Caco-2 (cell line): Measurements from ENCODE around the gene RAI1. TPM values are rescaled to one million over a fixed set of nuclear protein-coding genes. Genes with fewer than 3 reads are reported as not detected.

Experiments
- BruUV-seq: library from RNA; stranded (reverse); fragments of 400-500 nt; replicated peaks from 2 replicates; lab custom pipeline; 2021; lab: Mats Ljungman, UMichigan
- CTCF ChIA-PET: fragments of 300-600 bp; sonication (Branson Sonifier 250); formaldehyde crosslinking; loops from one replicate; lab custom pipeline; 2022; ENCODE audit warnings: antibody characterized with exemption; lab: Charles Lee
- POLR2A ChIA-PET: fragments of 300-600 bp; sonication (Branson Sonifier 250); formaldehyde crosslinking; loops from one replicate; lab custom pipeline; 2022; ENCODE audit warnings: antibody characterized with exemption; lab: Charles Lee
- DNase-seq, 2 experiments: peaks; one replicate each; pipeline versions ENCODE4 v3.0.0 to v3.0.0-alpha.2; 2020 to 2022
- H3K27me3 ChIP-seq: replicated peaks from 2 replicates; pipeline ENCODE4 v1.6.0; 2011; ENCODE audit warnings: low read length; ENCODE audit not compliant: control insufficient read depth, insufficient read depth
- H3K36me3 ChIP-seq: 2 replicates; pipeline ENCODE4 v1.5.1; 2011; ENCODE audit warnings: low read length; ENCODE audit not compliant: control insufficient read depth, insufficient read depth
- H3K4me1 ChIP-seq: fragments of 250-450 bp; sonication (Bioruptor Pico); 2 replicates; pipeline ENCODE4 v1.5.1; 2020; ENCODE audit warnings: mild to moderate bottlenecking
- H3K4me3 ChIP-seq: 2 replicates; pipeline ENCODE4 v1.5.1; 2011; ENCODE audit warnings: low read depth, mild to moderate bottlenecking, control low read depth, low read length
- H3K9me3 ChIP-seq: fragments of 250-450 bp; sonication (Bioruptor Pico); 2 replicates; pipeline ENCODE4 v1.5.1; 2020; ENCODE audit warnings: mild to moderate bottlenecking, moderate library complexity
- H3K27ac Mint-ChIP-seq: one replicate; pipeline ENCODE4 v1.8.0; 2022; ENCODE audit warnings: mixed read lengths; ENCODE audit not compliant: unreplicated experiment
- H3K27me3 Mint-ChIP-seq: one replicate; pipeline ENCODE4 v1.8.0; 2022; ENCODE audit warnings: mixed read lengths; ENCODE audit not compliant: insufficient read depth, unreplicated experiment
- H3K36me3 Mint-ChIP-seq: one replicate; pipeline ENCODE4 v1.8.0; 2022; ENCODE audit warnings: mild to moderate bottlenecking, mixed read lengths; ENCODE audit not compliant: insufficient read depth, unreplicated experiment
- H3K4me1 Mint-ChIP-seq: one replicate; pipeline ENCODE4 v1.8.0; 2022; ENCODE audit warnings: low read depth, mixed read lengths; ENCODE audit not compliant: unreplicated experiment
- H3K4me3 Mint-ChIP-seq: one replicate; pipeline ENCODE4 v1.8.0; 2022; ENCODE audit warnings: mild to moderate bottlenecking, moderate library complexity, mixed read lengths; ENCODE audit not compliant: unreplicated experiment
- H3K9me3 Mint-ChIP-seq: one replicate; pipeline ENCODE4 v1.8.0; 2022; ENCODE audit warnings: mixed read lengths; ENCODE audit not compliant: unreplicated experiment
- intact Hi-C: fragments of 100-400 bp; cut with micrococcal nuclease; formaldehyde crosslinking; loops from one replicate; pipeline ENCODE4 v1.10.0; 2022; ENCODE audit not compliant: unreplicated experiment
- total RNA-seq: library from RNA; stranded (reverse); gene quantifications from 2 replicates; pipeline ENCODE4 v1.2.3, GENCODE V29; 2022
- TF ChIP-seq, protein P1 (sequence below), 2 experiments: fragments of 200-600 bp in 1 of 2; IDR thresholded peaks; 1 replicate in 1 of 2; 2 replicates in 1 of 2; pipeline versions ENCODE4 v1.5.1 to v1.8.0; 2011 to 2022; ENCODE audit warnings: antibody characterized with exemption in 1 of 2, control low read depth in 1 of 2, inconsistent platforms in 1 of 2, low read depth in 1 of 2, low read length in 1 of 2, mild to moderate bottlenecking in 1 of 2, moderate library complexity in 1 of 2; ENCODE audit not compliant: insufficient read depth in 1 of 2, severe bottlenecking in 1 of 2, unreplicated experiment in 1 of 2

RAI1 gene
- total RNA-seq, 1 experiment from 2014 or later: 44.3 TPM

DNA sequence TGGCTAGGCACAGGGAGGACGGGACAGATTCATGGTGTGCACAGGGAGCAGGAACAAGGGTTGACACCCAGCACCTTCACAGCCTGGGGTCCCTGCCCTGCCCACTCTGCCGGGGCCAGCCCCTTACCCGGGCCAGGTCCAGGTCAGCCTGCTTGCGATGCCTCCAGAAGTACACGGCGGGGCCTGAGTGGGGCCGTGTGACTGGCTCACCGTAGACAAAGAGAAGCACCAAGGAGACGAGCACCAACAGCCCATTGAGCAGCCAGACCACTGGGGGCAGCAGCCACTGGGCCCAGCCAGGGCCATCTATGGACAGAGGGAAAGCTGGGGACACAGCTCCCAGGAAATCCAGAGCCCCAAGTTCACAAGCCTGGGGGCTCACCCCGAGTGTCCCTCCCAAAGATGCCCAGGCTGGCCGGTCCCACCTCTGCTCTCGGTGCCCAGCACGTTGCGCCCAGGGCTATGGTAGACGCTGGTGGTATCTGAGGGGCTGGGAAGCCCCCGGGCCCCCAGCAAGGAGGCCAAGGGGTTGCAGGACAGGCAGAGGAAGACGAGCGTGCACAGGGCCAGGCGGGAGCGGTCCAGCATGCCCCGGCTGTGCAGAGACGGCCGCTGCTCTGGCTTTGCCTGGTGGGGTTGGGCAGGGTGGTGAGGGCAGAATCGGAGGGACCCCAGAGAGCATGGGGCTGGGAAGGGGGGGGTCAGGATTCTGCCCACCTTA, 135.7 kb downstream of the RAI1 start:
- CTCF ChIA-PET: no interaction called here
- TF ChIP-seq, protein P1, sequence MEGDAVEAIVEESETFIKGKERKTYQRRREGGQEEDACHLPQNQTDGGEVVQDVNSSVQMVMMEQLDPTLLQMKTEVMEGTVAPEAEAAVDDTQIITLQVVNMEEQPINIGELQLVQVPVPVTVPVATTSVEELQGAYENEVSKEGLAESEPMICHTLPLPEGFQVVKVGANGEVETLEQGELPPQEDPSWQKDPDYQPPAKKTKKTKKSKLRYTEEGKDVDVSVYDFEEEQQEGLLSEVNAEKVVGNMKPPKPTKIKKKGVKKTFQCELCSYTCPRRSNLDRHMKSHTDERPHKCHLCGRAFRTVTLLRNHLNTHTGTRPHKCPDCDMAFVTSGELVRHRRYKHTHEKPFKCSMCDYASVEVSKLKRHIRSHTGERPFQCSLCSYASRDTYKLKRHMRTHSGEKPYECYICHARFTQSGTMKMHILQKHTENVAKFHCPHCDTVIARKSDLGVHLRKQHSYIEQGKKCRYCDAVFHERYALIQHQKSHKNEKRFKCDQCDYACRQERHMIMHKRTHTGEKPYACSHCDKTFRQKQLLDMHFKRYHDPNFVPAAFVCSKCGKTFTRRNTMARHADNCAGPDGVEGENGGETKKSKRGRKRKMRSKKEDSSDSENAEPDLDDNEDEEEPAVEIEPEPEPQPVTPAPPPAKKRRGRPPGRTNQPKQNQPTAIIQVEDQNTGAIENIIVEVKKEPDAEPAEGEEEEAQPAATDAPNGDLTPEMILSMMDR (IDR thresholded peaks at IDR 0.05; ENCODE audit: insufficient read depth in 1 of 2, low read depth in 1 of 2, low read length in 1 of 2, severe bottlenecking in 1 of 2, unreplicated experiment in 1 of 2): no peak
- intact Hi-C loops: loop anchor here (10.0 kb wide), 1 partner anchor 218 kb away; the partner anchor contains the start of genes ATPAF2 and GID4
- no peak overlapping the region for H3K4me3 ChIP-seq
- no peaks in the 10 kb centered on the region for H3K27me3 Mint-ChIP-seq
- no peaks in the 10 kb centered on the region for H3K9me3 Mint-ChIP-seq
- DNase-seq: no peak
- BruUV-seq: no TSS peak
- no peaks in the 10 kb centered on the region for H3K27me3 ChIP-seq
- peaks cover 93% of the 10 kb centered on the region for H3K36me3 Mint-ChIP-seq
- H3K27ac Mint-ChIP-seq: no peak overlapping the region
- H3K4me1 ChIP-seq: peaks cover 19% of the 10 kb centered on the region
- peaks cover 20% of the 10 kb centered on the region for H3K36me3 ChIP-seq
- peak overlapping the region; percentile 27 for H3K4me3 Mint-ChIP-seq
- POLR2A ChIA-PET: no interaction called here
- H3K9me3 ChIP-seq: no peaks in the 10 kb centered on the region
- H3K4me1 Mint-ChIP-seq: peaks cover 21% of the 10 kb centered on the region

DNA sequence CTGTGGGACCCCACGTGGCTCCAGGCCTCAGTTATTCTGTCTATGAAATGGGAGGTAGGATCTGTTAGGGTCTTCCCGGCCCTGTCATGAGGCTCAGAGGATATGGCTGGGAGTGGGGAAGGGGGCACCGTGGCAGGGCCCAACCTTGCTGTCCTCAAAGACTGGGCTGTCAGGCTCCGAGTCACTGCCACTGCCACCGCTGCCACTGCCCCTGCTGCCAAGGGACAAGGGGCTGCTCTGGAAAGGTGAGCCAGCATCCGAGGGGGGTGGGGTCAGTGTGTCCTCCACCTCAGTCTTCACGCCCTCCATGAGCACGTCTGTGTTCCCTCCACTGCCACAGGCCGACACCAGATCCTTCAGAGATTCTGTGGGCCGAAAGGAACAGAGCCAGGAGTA, 136.3 kb downstream of the RAI1 start:
- BruUV-seq: no TSS peak
- POLR2A ChIA-PET: interaction anchor here (1.0 kb wide), 2 partner anchors 19 to 23 kb away, joined by 3 to 8 read pairs; partner anchors contain the start of gene SREBF1
- H3K4me1 ChIP-seq: peaks cover 15% of the 10 kb centered on the region
- Mint-ChIP-seq H3K36me3 (peaks cover 88% of the 10 kb centered on the region), H3K9me3 (no peaks in the 10 kb centered on the region), H3K4me1 (peaks cover 21% of the 10 kb centered on the region), H3K4me3 (no peak overlapping the region), H3K27ac (no peak overlapping the region), H3K27me3 (no peaks in the 10 kb centered on the region)
- no peak overlapping the region for H3K4me3 ChIP-seq
- TF ChIP-seq, protein P1 (IDR thresholded peaks at IDR 0.05; ENCODE audit: insufficient read depth in 1 of 2, low read depth in 1 of 2, low read length in 1 of 2, severe bottlenecking in 1 of 2, unreplicated experiment in 1 of 2): no peak
- peaks cover 20% of the 10 kb centered on the region for H3K36me3 ChIP-seq
- intact Hi-C loops: loop anchor here (10.0 kb wide), 1 partner anchor 217 kb away; the partner anchor contains the start of genes ATPAF2 and GID4
- CTCF ChIA-PET: interaction anchor here (0.7 to 1.0 kb wide), 2 partner anchors 40 to 1228 kb away, joined by 3 read pairs; no protein-coding TSS in a partner anchor
- H3K9me3 ChIP-seq: no peaks in the 10 kb centered on the region
- no peak for DNase-seq
- H3K27me3 ChIP-seq: no peaks in the 10 kb centered on the region

DNA sequence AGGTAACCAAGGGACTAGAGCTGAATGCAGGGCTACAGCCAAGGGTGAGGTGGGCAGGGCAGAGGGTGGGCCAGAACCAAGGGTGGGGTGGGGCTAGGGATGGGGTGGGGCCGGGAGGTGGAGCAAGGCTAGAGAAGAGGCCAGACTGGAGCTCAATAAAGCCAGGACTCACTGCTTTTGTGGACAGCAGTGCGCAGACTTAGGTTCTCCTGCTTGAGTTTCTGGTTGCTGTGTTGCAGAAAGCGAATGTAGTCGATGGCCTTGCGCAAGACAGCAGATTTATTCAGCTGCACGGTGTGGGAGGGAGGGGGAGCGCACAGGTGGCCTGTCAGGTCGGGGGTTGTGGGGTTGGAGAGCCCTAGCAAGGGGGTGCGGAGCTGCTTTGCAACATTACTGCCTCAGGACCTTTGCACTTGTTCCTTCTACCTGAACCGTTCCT, 136.8 kb downstream of the RAI1 start:
- H3K9me3 Mint-ChIP-seq: no peaks in the 10 kb centered on the region
- H3K4me3 Mint-ChIP-seq: no peak overlapping the region
- peaks cover 21% of the 10 kb centered on the region for H3K4me1 Mint-ChIP-seq
- ChIA-PET POLR2A (interaction anchor here (0.6 to 1.0 kb wide), 3 partner anchors 18 to 98 kb away, joined by 3 to 8 read pairs (median 3); partner anchors contain the start of gene SREBF1), CTCF (interaction anchor here (0.7 to 1.1 kb wide), 3 partner anchors 39 to 1229 kb away, joined by 3 to 5 read pairs (median 3); no protein-coding TSS in a partner anchor)
- no peak for DNase-seq
- BruUV-seq: no TSS peak
- no peak overlapping the region for H3K27ac Mint-ChIP-seq
- Histone ChIP-seq H3K36me3 (peaks cover 18% of the 10 kb centered on the region), H3K9me3 (no peaks in the 10 kb centered on the region), H3K4me1 (peaks cover 20% of the 10 kb centered on the region), H3K4me3 (no peak overlapping the region), H3K27me3 (no peaks in the 10 kb centered on the region)
- H3K36me3 Mint-ChIP-seq: peaks cover 82% of the 10 kb centered on the region
- H3K27me3 Mint-ChIP-seq: no peaks in the 10 kb centered on the region
- intact Hi-C loops: loop anchor here (10.0 kb wide), 1 partner anchor 217 kb away; the partner anchor contains the start of genes ATPAF2 and GID4
- TF ChIP-seq, protein P1 (IDR thresholded peaks at IDR 0.05; ENCODE audit: insufficient read depth in 1 of 2, low read depth in 1 of 2, low read length in 1 of 2, severe bottlenecking in 1 of 2, unreplicated experiment in 1 of 2): no peak
